ENCODE data around the gene SRSF4.

DNA sequence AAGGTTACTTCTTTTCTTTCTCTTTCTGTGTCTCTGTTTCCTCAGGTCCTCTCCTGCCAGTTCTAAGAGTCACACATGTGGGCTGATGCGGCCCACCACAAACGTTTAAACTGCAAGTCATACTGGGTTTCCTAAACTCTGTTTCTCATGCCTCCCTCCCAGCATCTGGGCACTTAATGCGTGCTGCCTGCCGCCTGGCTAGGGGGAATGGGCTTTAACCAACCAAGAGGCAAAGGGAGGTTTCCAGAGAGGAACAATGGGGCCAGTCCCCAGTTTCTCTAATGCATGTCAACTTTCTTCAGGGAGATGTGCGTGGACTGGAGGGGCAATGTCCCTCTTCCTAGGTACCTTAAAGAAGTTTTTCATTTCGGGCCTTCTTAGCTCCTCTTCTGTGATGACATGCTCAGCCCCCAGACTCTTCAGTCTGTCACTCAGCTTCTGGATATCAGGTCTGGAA, 19.9 kb upstream of the SRSF4 start:
- TF ChIP-seq CTCF (IDR thresholded peaks at IDR 0.05; ENCODE audit: insufficient read depth, low read depth, low read length) (no peak), EZH2 (IDR thresholded peaks at IDR 0.05; ENCODE audit: insufficient read depth, low read length) (no peak)
